ENCODE results near the gene COX4I1. TPM values are rescaled to one million over a fixed set of nuclear protein-coding genes. Genes with fewer than 3 reads are reported as not detected.

The COX4I1 gene
- total RNA-seq, 1 donor from 2014 or later = 459 TPM

- Histone ChIP-seq H3K79me2 (ENCODE audit: insufficient read depth, low read length) (peaks cover 5% of the 10 kb centered on the region), H4K20me1 (ENCODE audit: insufficient read depth, low read length) (peaks cover 7% of the 10 kb centered on the region), H3K9me3 (ENCODE audit: insufficient read depth, low read depth, low read length) (no peaks in the 10 kb centered on the region), H3K27me3 (ENCODE audit: insufficient read depth, low read length) (no peaks in the 10 kb centered on the region), H3K4me2 (ENCODE audit: low read length) (peak overlapping the region; percentile 93), H3K9ac (ENCODE audit: low read length) (peak overlapping the region; percentile 54), H3K4me1 (ENCODE audit: insufficient read depth, low read length) (peaks cover 44% of the 10 kb centered on the region), H3K4me3 (ENCODE audit: insufficient read depth, low read depth, low read length) (peak overlapping the region; percentile 57), H2AFZ (ENCODE audit: low read depth, low read length) (peak overlapping the region; percentile 63), H3K27ac (ENCODE audit: low read depth, low read length) (no peak overlapping the region), H3K36me3 (ENCODE audit: insufficient read depth, low read length) (no peaks in the 10 kb centered on the region)
- no peaks in the 10 kb centered on the region for H3K36me3 Mint-ChIP-seq (ENCODE audit: low read depth, unreplicated experiment)
- TF ChIP-seq CTCF (IDR thresholded peaks at IDR 0.05; ENCODE audit: insufficient read depth, low read depth, low read length) (no peak), EZH2 (IDR thresholded peaks at IDR 0.05; ENCODE audit: insufficient read depth, low read length) (no peak)
- DNase-seq (ENCODE audit: low read depth) (no peak), FAIRE-seq (no peak)
- H3K27me3 Mint-ChIP-seq (ENCODE audit: low read depth, unreplicated experiment) = peaks cover 13% of the 10 kb centered on the region
- H3K9me3 Mint-ChIP-seq (ENCODE audit: unreplicated experiment) = no peaks in the 10 kb centered on the region
- peaks cover 14% of the 10 kb centered on the region for H3K4me1 Mint-ChIP-seq (ENCODE audit: low read depth, unreplicated experiment)
- H3K4me3 Mint-ChIP-seq (ENCODE audit: unreplicated experiment) = peak overlapping the region; percentile 87
- H3K27ac Mint-ChIP-seq (ENCODE audit: unreplicated experiment) = peak overlapping the region; percentile 78
Measured at GRCh38 chr16:85750146-85750826, 49.2 kb upstream of the COX4I1 start.

- H3K36me3 ChIP-seq (ENCODE audit: insufficient read depth, low read length) = no peaks in the 10 kb centered on the region
- H3K9ac ChIP-seq (ENCODE audit: low read length) = peak within 1 kb of the TSS; percentile 54
- peaks cover 44% of the 10 kb centered on the region for H3K4me1 ChIP-seq (ENCODE audit: insufficient read depth, low read length)
- H3K27ac ChIP-seq (ENCODE audit: low read depth, low read length) = no peak within 1 kb of the TSS
- Mint-ChIP-seq H3K27me3 (ENCODE audit: low read depth, unreplicated experiment) (peaks cover 11% of the 10 kb centered on the region), H3K36me3 (ENCODE audit: low read depth, unreplicated experiment) (no peaks in the 10 kb centered on the region), H3K9me3 (ENCODE audit: unreplicated experiment) (no peaks in the 10 kb centered on the region), H3K4me3 (ENCODE audit: unreplicated experiment) (peak within 1 kb of the TSS; percentile 87), H3K4me1 (ENCODE audit: low read depth, unreplicated experiment) (peaks cover 16% of the 10 kb centered on the region), H3K27ac (ENCODE audit: unreplicated experiment) (peak within 1 kb of the TSS; percentile 78)
- no peak for DNase-seq (ENCODE audit: low read depth)
- FAIRE-seq = no peak
- H3K9me3 ChIP-seq (ENCODE audit: insufficient read depth, low read depth, low read length) = no peaks in the 10 kb centered on the region
- no peaks in the 10 kb centered on the region for H3K27me3 ChIP-seq (ENCODE audit: insufficient read depth, low read length)
- TF ChIP-seq CTCF (IDR thresholded peaks at IDR 0.05; ENCODE audit: insufficient read depth, low read depth, low read length) (no peak), EZH2 (IDR thresholded peaks at IDR 0.05; ENCODE audit: insufficient read depth, low read length) (no peak)
- H3K4me3 ChIP-seq (ENCODE audit: insufficient read depth, low read depth, low read length) = peak within 1 kb of the TSS; percentile 57
- H2AFZ ChIP-seq (ENCODE audit: low read depth, low read length) = peak within 1 kb of the TSS; percentile 63
- peaks cover 7% of the 10 kb centered on the region for H4K20me1 ChIP-seq (ENCODE audit: insufficient read depth, low read length)
- peak within 1 kb of the TSS; percentile 93 for H3K4me2 ChIP-seq (ENCODE audit: low read length)
- H3K79me2 ChIP-seq (ENCODE audit: insufficient read depth, low read length) = peaks cover 5% of the 10 kb centered on the region
Measured at GRCh38 chr16:85750827-85751697, 48.4 kb upstream of the COX4I1 start, which contains the start of gene C16orf74. TSS of gene C16orf74 (minus strand) at chr16:85751096. CDS start at chr16:85735217, 15,879 bp downstream.

Data from astrocyte (in vitro differentiated cells and primary cell).